Kidney (tissue), 14 donors: Measurements from ENCODE around the gene FUT9. TPM values are rescaled to one million over a fixed set of nuclear protein-coding genes. Genes with fewer than 3 reads are reported as not detected.

ENCODE experiments used
- DNase-seq, 5 donors: peaks; one replicate each; pipeline ENCODE4 v3.0.0-alpha.2; 2013 to 2020
- FAIRE-seq: peaks from 2 replicates; lab custom pipeline; 2012; peaks lifted over from hg19 to GRCh38; lab: Jason Lieb, UNC
- H3K27ac ChIP-seq, 2 donors: one replicate each; pipeline ENCODE4 v1.7.0; 2013; ENCODE audit warnings: low read depth in 2 of 2, low read length in 2 of 2, inconsistent platforms in 1 of 2
- H3K27me3 ChIP-seq: one replicate; pipeline ENCODE4 v1.7.1; 2013; ENCODE audit warnings: low read length, inconsistent platforms; ENCODE audit not compliant: control insufficient read depth, insufficient read depth
- H3K36me3 ChIP-seq, 3 donors: one replicate each; pipeline versions ENCODE4 v1.7.0 to v1.7.1; 2013; ENCODE audit warnings: low read length in 3 of 3, control low read depth in 1 of 3, inconsistent platforms in 1 of 3; ENCODE audit not compliant: insufficient read depth in 3 of 3, control insufficient read depth in 2 of 3
- H3K4me1 ChIP-seq, 3 donors: one replicate each; pipeline versions ENCODE4 v1.7.0 to v1.7.1; 2013; ENCODE audit warnings: low read length in 3 of 3, inconsistent platforms in 1 of 3, low read depth in 1 of 3; ENCODE audit not compliant: control insufficient read depth in 2 of 3, insufficient read depth in 2 of 3
- H3K4me3 ChIP-seq, 3 donors: one replicate each; pipeline versions ENCODE4 v1.7.0 to v1.8.1; 2013; ENCODE audit warnings: low read length in 3 of 3, control low read depth in 1 of 3, inconsistent platforms in 1 of 3
- H3K9ac ChIP-seq, 3 donors: one replicate each; pipeline versions ENCODE4 v1.7.0 to v1.7.1; 2013; ENCODE audit warnings: low read length in 3 of 3, control low read depth in 1 of 3, inconsistent platforms in 1 of 3
- H3K9me3 ChIP-seq, 3 donors: one replicate each; pipeline versions ENCODE4 v1.7.0 to v1.7.1; 2013; ENCODE audit warnings: low read length in 3 of 3, control low read depth in 1 of 3, inconsistent platforms in 1 of 3; ENCODE audit not compliant: control insufficient read depth in 2 of 3, insufficient read depth in 1 of 3
- intact Hi-C: fragments of 100-400 bp; cut with DNase I; formaldehyde crosslinking; loops from one replicate; pipeline ENCODE4 v1.11.1; 2022
- polyA plus RNA-seq: library from polyadenylated mRNA; stranded (reverse); fragments of 350-450 nt; fragmentation: Illumina TruSeq; extraction: RNeasy Lipid Tissue Mini Kit (QIAGEN cat#74804); gene quantifications from one replicate; pipeline ENCODE4 v1.2.3, GENCODE V29; 2014; ENCODE audit warnings: low read depth, low replicate concordance; ENCODE audit not compliant: insufficient read depth
- total RNA-seq: library from RNA; stranded (reverse); fragmentation: NEBNext Ultra II Directional; extraction: Animal tissue kit (Norgen Biotek cat#: 25700); gene quantifications from one replicate; pipeline ENCODE4 v1.2.1, GENCODE V29; 2021
- TF ChIP-seq, protein P1 (sequence below): IDR thresholded peaks from 3 replicates; pipeline ENCODE4 v1.5.1; 2012; ENCODE audit warnings: mild to moderate bottlenecking, moderate library complexity, borderline replicate concordance; ENCODE audit not compliant: insufficient read depth; ENCODE audit errors: extremely low read depth
- donor health status: control.
- donor health status: control.
- donor health status: control.
- donor health status: control.
- donor health status: control.
- donor health status: DM: yes; HTN: yes; CAD: no.
- donor health status: Normal renal cell carcinoma (clear cell type).

FUT9 gene
- total and polyA plus RNA-seq, 2 donors from 2014 or later, result 0.06 to 0.13 TPM

DNA sequence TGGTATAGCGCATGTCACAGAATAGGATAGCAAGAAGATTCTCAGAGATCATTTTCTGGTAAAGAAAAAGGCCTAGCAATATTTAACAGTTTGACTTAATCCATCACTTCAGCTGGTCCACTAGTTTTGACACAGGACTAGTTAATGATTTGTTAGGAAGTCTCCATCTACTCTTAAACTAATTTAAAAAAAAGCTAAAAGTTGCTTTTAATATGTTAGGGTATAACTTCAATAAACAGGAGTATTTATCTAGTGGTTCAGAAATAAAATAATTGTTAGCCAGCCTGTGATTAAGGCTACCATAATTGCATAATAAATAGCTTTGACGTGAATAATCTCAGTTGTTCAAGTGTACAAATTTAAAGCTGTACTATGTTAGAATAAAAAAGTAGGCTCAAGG lies 195.6 kb downstream of the FUT9 start:
- TF ChIP-seq, protein P1, sequence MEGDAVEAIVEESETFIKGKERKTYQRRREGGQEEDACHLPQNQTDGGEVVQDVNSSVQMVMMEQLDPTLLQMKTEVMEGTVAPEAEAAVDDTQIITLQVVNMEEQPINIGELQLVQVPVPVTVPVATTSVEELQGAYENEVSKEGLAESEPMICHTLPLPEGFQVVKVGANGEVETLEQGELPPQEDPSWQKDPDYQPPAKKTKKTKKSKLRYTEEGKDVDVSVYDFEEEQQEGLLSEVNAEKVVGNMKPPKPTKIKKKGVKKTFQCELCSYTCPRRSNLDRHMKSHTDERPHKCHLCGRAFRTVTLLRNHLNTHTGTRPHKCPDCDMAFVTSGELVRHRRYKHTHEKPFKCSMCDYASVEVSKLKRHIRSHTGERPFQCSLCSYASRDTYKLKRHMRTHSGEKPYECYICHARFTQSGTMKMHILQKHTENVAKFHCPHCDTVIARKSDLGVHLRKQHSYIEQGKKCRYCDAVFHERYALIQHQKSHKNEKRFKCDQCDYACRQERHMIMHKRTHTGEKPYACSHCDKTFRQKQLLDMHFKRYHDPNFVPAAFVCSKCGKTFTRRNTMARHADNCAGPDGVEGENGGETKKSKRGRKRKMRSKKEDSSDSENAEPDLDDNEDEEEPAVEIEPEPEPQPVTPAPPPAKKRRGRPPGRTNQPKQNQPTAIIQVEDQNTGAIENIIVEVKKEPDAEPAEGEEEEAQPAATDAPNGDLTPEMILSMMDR, result no peak
- FAIRE-seq (peak; percentile 93), DNase-seq (peak in 1 of 5 donors; percentile 18)
- H3K4me3 ChIP-seq, result no peak overlapping the region
- no peak overlapping the region for H3K27ac ChIP-seq
- no peaks in the 10 kb centered on the region for H3K27me3 ChIP-seq
- H3K9me3 ChIP-seq, result no peaks in the 10 kb centered on the region
- H3K4me1 ChIP-seq, result no peaks in the 10 kb centered on the region
- H3K9ac ChIP-seq, result no peak overlapping the region
- H3K36me3 ChIP-seq, result no peaks in the 10 kb centered on the region
- intact Hi-C loops, result no loop called here

DNA sequence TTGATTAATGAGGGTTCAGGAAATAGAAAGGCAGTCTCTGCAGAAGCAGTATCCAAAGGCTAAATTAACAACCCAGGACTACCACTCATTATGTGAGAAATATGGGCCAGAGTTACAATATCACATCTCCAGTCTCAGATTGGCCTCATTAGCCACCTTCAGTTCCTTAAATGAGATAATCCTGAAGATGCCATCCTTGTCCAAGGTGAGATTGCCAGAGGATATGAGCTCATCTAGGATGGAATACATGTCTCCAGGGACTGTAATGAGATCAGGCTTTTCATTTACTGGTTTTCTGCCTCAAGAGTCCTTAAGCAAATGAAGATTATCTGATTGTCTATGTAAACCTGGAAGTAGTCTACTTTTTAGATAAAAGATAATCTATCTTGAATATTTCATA lies 196.3 kb downstream of the FUT9 start:
- intact Hi-C loops, result no loop called here
- no peaks in the 10 kb centered on the region for H3K4me1 ChIP-seq
- H3K36me3 ChIP-seq, result no peaks in the 10 kb centered on the region
- FAIRE-seq (no peak), DNase-seq (peak in 1 of 5 donors; percentile 14)
- H3K4me3 ChIP-seq, result no peak overlapping the region
- H3K27ac ChIP-seq, result no peak overlapping the region
- H3K9ac ChIP-seq, result no peak overlapping the region
- TF ChIP-seq, protein P1, result no peak
- H3K27me3 ChIP-seq, result no peaks in the 10 kb centered on the region
- no peaks in the 10 kb centered on the region for H3K9me3 ChIP-seq

DNA sequence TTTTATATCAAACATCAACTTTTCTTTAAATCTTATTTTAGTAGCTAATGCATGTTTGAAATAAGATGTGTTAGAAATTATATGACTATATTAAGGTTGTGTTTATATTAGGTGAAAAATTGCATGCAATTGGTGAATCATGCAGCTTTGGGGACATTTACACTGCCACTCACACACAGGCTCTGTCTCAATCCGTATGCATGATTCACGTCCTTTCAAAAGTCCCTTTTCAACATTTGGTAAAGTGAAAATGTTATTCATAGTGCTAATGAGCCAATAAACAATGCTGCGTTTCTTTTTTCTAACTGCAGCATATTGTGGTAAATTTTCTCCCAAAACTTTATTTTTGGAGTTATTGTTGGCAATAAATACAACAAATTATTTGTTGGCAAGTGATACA lies 198.0 kb downstream of the FUT9 start:
- intact Hi-C loops, result no loop called here
- DNase-seq (no peak), FAIRE-seq (no peak)

More for the DNA sequence above, 198.0 kb downstream of the FUT9 start:
- H3K9me3 ChIP-seq, result no peaks in the 10 kb centered on the region
- no peaks in the 10 kb centered on the region for H3K27me3 ChIP-seq
- no peak overlapping the region for H3K9ac ChIP-seq
- no peaks in the 10 kb centered on the region for H3K4me1 ChIP-seq
- H3K36me3 ChIP-seq, result no peaks in the 10 kb centered on the region
- TF ChIP-seq, protein P1, result no peak
- H3K27ac ChIP-seq, result no peak overlapping the region
- no peak overlapping the region for H3K4me3 ChIP-seq
